Raji (cell line): ENCODE measurements around the gene LNX1.

Source experiments
- POLR2A ChIP-seq: IDR thresholded peaks from 2 replicates; pipeline ENCODE4 v1.6.1; 2011; ENCODE audit warnings: low read depth, low read length, control low read depth; ENCODE audit not compliant: insufficient read depth

Gene LNX1

DNA sequence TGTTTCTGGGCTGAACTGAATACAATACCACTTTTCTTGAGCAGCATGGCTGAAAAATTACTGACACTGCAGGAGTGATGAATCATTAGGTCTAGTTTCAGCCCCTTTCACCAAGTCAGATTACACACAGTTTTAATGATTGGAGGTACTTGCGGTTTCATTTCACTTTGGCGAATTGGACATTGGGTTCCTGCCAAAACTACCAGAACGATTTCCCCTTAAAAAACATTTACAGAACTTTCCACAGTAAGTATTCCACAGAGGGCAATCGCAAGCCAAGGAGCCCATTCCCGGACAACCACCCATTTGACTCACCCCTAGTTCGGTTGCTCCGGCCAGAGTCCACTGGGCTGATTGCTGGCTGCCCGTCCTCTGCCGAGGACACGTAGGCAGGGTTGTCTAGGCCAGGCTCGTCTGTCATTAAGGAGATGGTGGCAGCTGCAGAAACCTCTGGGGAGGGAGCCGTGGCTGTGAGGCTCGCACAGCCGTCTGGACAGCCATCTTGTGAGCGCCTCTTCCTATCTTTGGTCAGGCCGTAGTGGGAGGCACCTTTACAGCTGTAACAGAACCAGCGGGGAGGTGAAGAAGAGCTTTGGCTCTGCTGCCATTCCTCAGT lies 83.5 kb downstream of the LNX1 start:
- TF ChIP-seq POLR2A = no peak

GRCh38 chr4:53507058-53507457 lies 84.2 kb downstream of the LNX1 start:
- TF ChIP-seq POLR2A = no peak

- TF ChIP-seq POLR2A = no peak
These were observed 85.3 kb downstream of the LNX1 start for GRCh38 chr4:53505947-53506346.

DNA sequence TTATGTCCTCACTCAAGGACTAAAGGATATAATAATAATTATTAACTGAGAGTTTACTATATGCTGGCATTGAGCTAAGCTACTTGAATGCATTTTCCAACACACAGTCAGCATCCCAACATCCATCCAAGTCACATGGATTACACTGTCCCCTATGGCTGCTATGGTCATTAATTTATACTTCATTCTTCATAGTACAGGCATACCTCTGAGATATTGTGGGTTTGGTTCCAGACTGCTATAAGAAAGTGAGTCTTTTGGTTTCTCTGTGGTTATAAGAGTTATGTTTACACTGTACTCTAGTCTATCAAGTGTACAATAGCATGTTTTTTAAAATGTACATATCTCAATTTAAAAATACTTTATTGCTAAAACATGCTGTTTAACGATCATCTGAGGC lies 89.2 kb downstream of the LNX1 start:
- TF ChIP-seq POLR2A = no peak

DNA sequence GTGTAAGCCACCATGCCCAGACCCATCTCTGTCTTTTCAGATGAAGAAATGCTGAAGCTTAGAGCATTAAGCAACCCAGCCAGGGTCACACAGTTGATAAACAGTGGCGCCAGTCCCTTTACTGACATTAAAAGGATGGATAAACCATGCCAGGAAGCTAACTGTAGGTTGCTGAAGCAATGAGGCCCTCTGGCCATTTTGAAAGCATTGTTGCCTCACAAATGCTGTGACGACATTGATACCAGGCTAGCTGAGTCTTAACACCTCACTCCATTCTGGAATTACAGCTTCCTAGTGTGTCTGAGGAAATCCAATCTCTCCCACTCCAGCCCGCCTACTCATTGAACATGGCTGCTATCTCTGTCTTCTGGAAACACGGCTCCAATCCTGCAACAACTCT lies 89.7 kb downstream of the LNX1 start:
- no peak for TF ChIP-seq POLR2A

DNA sequence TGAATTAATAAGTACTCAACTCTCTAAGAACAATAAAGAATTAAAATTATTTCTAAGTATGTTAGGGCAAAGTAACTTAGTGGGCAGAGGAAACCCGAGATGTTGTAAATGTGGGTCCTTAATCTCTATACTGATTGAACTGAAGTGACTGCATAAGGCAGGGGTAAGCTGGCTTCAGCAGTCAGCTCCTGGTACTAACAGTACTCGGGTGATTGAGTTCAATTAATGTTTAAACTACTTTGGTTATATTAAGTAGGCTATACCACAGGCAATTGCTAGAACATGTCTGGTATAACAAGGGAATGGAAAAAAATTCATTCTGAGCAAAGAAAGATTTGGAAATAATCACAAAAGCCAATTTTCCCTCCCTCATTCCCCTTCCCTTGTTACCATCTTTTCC lies 90.7 kb downstream of the LNX1 start:
- TF ChIP-seq POLR2A = no peak

DNA sequence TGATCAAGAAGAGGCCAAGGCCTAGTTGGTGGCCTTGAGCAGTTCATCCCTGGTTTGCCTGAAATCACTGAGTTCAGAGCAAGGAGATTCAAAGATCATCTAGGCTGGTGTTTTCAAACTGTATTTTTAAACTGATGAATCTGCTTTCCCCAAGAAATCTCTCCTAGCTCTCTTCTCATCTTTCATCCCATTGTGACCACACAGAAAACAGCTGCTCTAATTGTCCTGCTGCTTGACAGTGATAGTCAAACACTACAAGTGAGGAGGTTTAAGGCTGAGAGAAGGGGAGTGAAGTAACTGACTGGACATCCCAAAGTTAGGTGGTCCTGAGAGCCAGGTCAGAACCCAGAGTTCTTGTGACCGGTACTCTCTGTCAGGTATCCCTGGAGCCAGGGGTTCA lies 91.5 kb downstream of the LNX1 start:
- no peak for TF ChIP-seq POLR2A

DNA sequence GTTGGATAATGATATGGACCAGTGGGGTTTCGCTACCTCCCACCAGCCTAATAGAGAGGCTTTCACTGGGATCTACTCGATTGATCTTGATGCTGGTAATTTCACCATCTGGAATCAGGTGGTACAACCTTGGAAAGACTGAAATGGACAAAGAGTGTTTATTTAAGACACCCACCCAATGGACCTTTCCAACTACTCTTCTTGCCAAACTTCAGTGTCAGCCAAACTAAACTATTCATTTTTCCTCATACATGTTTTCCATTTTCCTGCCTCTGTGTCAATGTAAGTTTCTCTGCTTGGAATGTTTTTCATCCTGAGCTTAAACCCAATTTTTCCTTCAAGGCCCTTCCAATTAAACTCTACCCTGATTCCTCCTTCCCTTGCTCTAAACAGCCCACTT lies 92.6 kb downstream of the LNX1 start:
- TF ChIP-seq POLR2A = no peak

DNA sequence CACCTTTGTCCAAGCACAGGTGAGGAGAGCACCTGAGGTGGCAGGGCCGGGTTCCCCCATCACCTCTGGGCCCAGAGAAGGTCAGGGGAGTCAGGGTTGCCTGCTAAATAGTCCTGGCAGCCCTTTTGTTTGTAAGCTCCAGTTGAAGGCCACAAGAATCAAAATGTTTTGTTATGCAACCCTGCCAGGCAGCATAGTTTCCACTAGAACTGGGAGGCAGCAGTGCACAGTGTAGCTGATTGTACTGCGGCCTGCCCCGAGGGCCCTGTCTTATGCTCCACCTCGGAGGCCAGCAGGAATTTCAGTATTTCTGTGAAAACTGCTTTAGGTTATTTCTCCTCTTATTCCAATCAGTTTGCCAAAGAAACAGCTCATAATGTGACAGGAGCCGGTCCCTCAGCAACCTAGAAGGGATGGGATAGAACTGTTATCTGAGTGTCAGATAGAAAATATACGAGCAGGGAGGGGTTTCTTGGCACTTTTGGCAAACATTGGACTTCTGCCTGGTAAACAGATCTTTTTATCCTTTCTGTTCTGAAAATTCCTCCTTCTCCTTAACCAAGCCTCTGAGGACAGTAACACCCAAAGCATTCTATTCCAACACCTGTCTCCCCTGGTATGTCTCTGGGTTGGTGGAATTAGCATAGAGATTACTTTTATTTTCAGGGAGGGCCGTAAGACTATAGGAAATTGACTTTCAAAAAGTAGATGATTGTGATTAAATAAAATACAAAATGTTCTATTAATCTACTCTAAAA lies 93.6 kb downstream of the LNX1 start:
- no peak for TF ChIP-seq POLR2A

GRCh38 chr4:53494851-53495250 lies 96.4 kb downstream of the LNX1 start:
- no peak for TF ChIP-seq POLR2A

- TF ChIP-seq POLR2A = no peak
These were observed 100.2 kb downstream of the LNX1 start for GRCh38 chr4:53490965-53491622.

DNA sequence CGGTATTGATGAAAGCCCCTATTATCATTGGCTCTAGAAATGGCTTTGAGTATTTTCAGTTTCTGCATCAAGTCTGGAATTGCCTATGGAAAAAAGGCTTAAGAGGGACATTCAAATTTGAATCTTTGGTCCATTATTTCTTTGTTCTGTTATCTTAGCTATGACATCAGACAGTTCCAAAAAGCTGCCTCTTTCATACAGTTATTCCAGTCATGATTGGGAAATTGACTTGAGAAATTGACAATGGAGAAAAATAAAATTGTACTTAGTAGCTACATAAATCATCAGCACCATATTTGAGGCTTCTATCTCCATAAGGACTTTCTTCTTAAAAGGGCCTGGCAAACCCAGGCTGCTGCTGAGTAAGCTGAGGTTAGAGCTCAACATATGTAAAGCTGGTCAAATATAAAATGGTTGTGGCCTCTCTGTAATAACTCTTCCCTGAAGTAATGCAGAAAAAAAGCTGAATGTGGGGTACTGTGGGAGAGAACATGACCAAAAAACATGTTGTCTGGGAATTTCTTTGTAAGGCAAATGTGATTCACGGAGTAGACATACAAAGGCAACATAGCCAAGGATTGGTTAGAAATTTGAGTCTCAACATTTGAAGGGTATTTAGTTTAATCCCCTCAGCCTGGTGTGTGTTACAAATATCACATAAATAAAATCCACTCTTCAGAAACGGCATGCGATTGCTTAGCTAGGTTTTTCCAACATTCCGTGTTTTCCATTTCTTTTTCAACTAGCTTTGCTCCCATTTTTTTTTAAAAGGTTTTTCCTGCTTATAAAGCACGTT lies 100.9 kb downstream of the LNX1 start:
- TF ChIP-seq POLR2A = no peak

GRCh38 chr4:53489279-53489889 lies 101.9 kb downstream of the LNX1 start:
- TF ChIP-seq POLR2A = no peak

DNA sequence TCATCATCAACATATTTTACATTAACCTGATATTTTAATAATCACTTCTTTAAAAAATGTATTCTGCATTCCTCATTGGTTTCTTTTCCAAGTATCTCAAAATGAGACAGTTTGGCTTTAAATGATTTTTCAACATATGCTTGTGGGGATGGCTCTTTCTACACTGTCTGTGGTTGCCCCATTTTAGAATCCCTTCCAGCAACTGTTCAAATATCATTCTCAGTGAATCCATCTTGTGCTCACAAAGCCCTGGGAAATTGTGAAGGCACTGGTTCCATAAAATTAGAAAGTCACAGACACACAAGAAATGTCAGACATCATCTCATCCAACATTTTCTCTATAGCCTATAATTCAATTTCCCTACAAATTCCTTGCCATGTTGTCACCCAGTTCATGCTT lies 103.5 kb downstream of the LNX1 start:
- no peak for TF ChIP-seq POLR2A

GRCh38 chr4:53485658-53486040 lies 105.6 kb downstream of the LNX1 start:
- no peak for TF ChIP-seq POLR2A
